Natural killer cell treated with Interleukin-12 subunit alpha and Interleukin-12 subunit beta and Interleukin-15 and Interleukin-18, amount 100 ng/mL, for 72 hours (primary cell): ENCODE data around the gene TIMM23B. TPM values are rescaled to one million over a fixed set of nuclear protein-coding genes. Genes with fewer than 3 reads are reported as not detected.
"Not testable (repeated sequence)": the region's sequence is repeated elsewhere in the genome, so short reads cannot be mapped to it uniquely, and the experiment has no call there.

ENCODE experiments used
- ATAC-seq, 2 donors: fragments of 150-1000 bp; cut with Tn5 transposase in 1 of 2; sonication (Bioruptor Pico), chemical (Tn5 transposase) in 1 of 2; 2 replicates each; pipeline ENCODE4 v1.10.0; 2021
- DNase-seq: peaks from one replicate; pipeline ENCODE4 v3.0.0; 2022; ENCODE audit warnings: low spot score
- H3K27ac Mint-ChIP-seq, 2 donors: 1 replicate in 1 of 2; 2 replicates in 1 of 2; pipeline ENCODE4 v1.8.0; 2022; ENCODE audit warnings: mixed read lengths in 2 of 2, mild to moderate bottlenecking in 1 of 2, moderate library complexity in 1 of 2
- H3K27me3 Mint-ChIP-seq, 2 donors: 1 replicate in 1 of 2; 2 replicates in 1 of 2; pipeline ENCODE4 v1.8.0; 2022; ENCODE audit warnings: mixed read lengths in 2 of 2
- H3K36me3 Mint-ChIP-seq: one replicate; pipeline ENCODE4 v1.8.0; 2022; ENCODE audit warnings: mixed read lengths
- H3K4me1 Mint-ChIP-seq, 2 donors: 1 replicate in 1 of 2; 2 replicates in 1 of 2; pipeline ENCODE4 v1.8.0; 2022; ENCODE audit warnings: low read depth in 2 of 2, mixed read lengths in 2 of 2, mild to moderate bottlenecking in 1 of 2
- H3K4me3 Mint-ChIP-seq: one replicate; pipeline ENCODE4 v1.8.0; 2022; ENCODE audit warnings: mixed read lengths
- H3K9me3 Mint-ChIP-seq: 2 replicates; pipeline ENCODE4 v1.8.0; 2022; ENCODE audit warnings: mixed read lengths
- total RNA-seq, 2 donors: library from RNA; stranded (reverse); gene quantifications; one replicate each; pipeline ENCODE4 v1.2.3, GENCODE V29; 2022

TIMM23B gene
- total RNA-seq, 2 donors from 2014 or later, result 24.1 to 51.8 TPM

GRCh38 chr10:49943607-49944006 lies 1.8 kb downstream of the TIMM23B start:
- not testable (repeated sequence) for ATAC-seq, H3K27me3 Mint-ChIP-seq, DNase-seq, H3K9me3 Mint-ChIP-seq
- H3K4me3 Mint-ChIP-seq, result peak overlapping the region; percentile 98
- peaks cover 11% of the 10 kb centered on the region for H3K36me3 Mint-ChIP-seq
- peaks cover 18 to 26% of the 10 kb centered on the region in 2 donors for H3K4me1 Mint-ChIP-seq
- peak overlapping the region; percentile 0 to 10 for H3K27ac Mint-ChIP-seq

DNA sequence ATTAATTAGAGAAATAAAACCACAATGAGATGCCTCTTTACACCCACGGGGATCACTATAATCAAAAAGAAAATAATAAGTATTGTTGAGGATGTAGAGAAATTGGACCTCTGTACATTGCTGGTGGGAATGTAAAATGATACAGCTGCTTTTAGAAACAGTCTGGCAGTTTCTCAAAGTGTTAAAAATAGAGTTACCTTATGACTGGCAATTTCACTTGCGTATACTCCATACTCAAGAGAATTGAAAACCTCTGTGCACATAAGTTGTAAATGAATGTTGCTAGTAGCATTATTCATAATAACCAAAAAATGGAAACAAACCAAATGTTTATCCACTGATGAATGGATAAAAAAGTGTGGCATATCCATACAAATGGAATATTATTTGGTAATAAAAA lies 6.3 kb downstream of the TIMM23B start:
- not testable (repeated sequence) for H3K36me3 Mint-ChIP-seq, H3K27ac Mint-ChIP-seq, H3K27me3 Mint-ChIP-seq, H3K9me3 Mint-ChIP-seq, H3K4me1 Mint-ChIP-seq, H3K4me3 Mint-ChIP-seq, DNase-seq
- peak in 1 of 2 donors; percentile 48 for ATAC-seq

DNA sequence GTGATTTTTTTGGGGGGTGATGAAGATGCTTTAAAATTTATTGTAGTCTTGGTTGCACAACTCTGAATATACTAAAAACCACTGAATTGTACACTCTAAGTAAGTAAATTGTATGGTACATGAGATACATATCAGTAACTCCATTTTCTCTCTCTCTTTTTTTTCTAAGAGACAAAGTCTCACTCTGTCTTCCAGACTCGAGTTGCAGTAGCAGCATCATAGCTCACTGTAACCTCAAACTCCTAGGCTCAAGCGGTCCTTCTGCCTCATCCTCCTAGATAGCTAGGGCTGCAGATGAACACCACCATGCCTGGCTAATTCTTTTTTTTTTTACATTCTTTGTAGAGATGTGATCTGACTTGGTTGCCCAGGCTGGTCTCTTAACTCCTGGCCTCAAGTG lies 6.9 kb downstream of the TIMM23B start:
- not testable (repeated sequence) for H3K4me1 Mint-ChIP-seq, ATAC-seq, DNase-seq, H3K4me3 Mint-ChIP-seq, H3K27ac Mint-ChIP-seq, H3K36me3 Mint-ChIP-seq, H3K27me3 Mint-ChIP-seq, H3K9me3 Mint-ChIP-seq

- not testable (repeated sequence) for ATAC-seq, H3K36me3 Mint-ChIP-seq, H3K27ac Mint-ChIP-seq, H3K4me1 Mint-ChIP-seq, H3K9me3 Mint-ChIP-seq, H3K27me3 Mint-ChIP-seq, H3K4me3 Mint-ChIP-seq, DNase-seq
These were observed 10.2 kb downstream of the TIMM23B start for GRCh38 chr10:49952006-49952405.

- not testable (repeated sequence) for H3K4me3 Mint-ChIP-seq, H3K9me3 Mint-ChIP-seq, H3K27ac Mint-ChIP-seq, H3K4me1 Mint-ChIP-seq, ATAC-seq, H3K36me3 Mint-ChIP-seq, DNase-seq, H3K27me3 Mint-ChIP-seq
These were observed 11.3 kb downstream of the TIMM23B start for GRCh38 chr10:49953122-49953521.

DNA sequence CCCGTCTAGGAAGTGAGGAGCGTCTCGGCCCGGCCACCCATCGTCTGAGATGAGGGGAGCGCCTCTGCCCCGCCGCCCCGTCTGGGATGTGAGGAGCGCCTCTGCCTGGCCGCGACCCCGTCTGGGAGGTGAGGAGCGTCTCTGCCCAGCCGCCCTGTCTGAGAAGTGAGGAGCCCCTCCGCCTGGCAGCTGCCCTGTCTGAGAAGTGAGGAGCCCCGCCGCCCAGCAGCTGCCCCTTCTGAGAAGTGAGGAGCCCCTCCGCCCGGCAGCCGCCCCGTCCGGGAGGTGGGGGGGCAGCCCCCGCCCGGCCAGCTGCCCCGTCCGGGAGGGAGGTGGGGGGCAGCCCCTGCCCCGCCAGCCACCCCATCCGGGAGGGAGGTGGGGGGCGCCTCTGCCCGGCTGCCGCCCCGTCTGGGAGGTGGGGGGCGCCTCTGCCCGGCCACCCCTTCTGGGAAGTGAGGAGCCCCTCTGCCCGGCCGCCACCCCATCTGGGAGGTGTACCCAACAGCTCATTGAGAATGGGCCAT lies 28.5 kb downstream of the TIMM23B start:
- not testable (repeated sequence) for H3K27me3 Mint-ChIP-seq, H3K4me1 Mint-ChIP-seq, H3K36me3 Mint-ChIP-seq, H3K4me3 Mint-ChIP-seq, H3K9me3 Mint-ChIP-seq, ATAC-seq, DNase-seq, H3K27ac Mint-ChIP-seq

- ATAC-seq, DNase-seq, H3K4me3 Mint-ChIP-seq, H3K36me3 Mint-ChIP-seq, H3K4me1 Mint-ChIP-seq, H3K27ac Mint-ChIP-seq, H3K27me3 Mint-ChIP-seq, H3K9me3 Mint-ChIP-seq: not testable (repeated sequence)
These were observed 29.6 kb downstream of the TIMM23B start for GRCh38 chr10:49971466-49971865.

DNA sequence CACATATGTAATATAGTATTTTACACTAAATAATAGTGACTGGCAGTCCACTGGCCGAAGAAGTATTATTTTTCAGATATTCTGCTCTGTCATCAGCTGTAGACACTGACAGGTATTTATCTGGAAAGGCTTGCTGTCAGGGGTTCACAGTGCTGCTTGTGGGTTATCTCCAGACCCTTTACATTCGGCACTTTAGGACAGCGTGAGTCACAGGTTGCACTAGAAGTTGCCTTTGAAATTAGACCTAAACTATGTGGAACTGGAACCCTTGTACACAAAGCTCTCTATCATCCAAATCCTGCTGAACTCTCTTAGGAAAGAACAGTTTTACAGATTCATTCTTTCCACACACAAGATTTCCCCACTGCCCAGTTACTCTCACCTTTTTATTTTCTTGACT lies 30.2 kb downstream of the TIMM23B start:
- not testable (repeated sequence) for H3K27ac Mint-ChIP-seq, H3K27me3 Mint-ChIP-seq, DNase-seq, H3K4me1 Mint-ChIP-seq, ATAC-seq, H3K9me3 Mint-ChIP-seq, H3K36me3 Mint-ChIP-seq, H3K4me3 Mint-ChIP-seq

DNA sequence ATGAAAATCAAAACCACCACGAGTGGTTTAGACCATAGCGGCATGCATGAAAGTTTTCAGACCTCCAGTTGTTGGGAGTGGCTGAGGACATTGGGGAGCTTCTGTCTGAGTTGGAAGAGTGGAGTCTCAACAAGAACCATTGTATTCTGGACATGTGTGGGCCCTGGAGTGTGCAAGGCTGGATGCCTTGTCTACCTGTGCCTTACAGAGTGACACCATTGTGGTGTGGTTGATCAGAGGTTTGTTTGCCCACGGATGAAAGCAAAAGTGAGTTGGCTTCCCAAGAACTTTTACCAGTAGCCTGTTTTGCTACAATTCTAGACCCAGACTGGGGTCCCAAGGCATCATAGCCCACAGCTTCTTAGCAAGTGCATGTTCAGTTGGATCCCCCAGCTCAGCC lies 35.9 kb downstream of the TIMM23B start:
- not testable (repeated sequence) for ATAC-seq, DNase-seq, H3K27ac Mint-ChIP-seq, H3K27me3 Mint-ChIP-seq, H3K4me3 Mint-ChIP-seq, H3K36me3 Mint-ChIP-seq, H3K4me1 Mint-ChIP-seq, H3K9me3 Mint-ChIP-seq

GRCh38 chr10:49987207-49987606 lies 45.4 kb downstream of the TIMM23B start:
- not testable (repeated sequence) for H3K4me1 Mint-ChIP-seq, ATAC-seq, H3K27me3 Mint-ChIP-seq, H3K4me3 Mint-ChIP-seq, H3K27ac Mint-ChIP-seq, H3K36me3 Mint-ChIP-seq, H3K9me3 Mint-ChIP-seq, DNase-seq

- not testable (repeated sequence) for H3K4me3 Mint-ChIP-seq, DNase-seq, H3K27ac Mint-ChIP-seq, H3K9me3 Mint-ChIP-seq, H3K4me1 Mint-ChIP-seq, H3K27me3 Mint-ChIP-seq, H3K36me3 Mint-ChIP-seq, ATAC-seq
These were observed 46.5 kb downstream of the TIMM23B start, which contains the start of gene AGAP6 for GRCh38 chr10:49988376-49988775. Gene AGAP6, plus strand, starts transcription at chr10:49988406. Its CDS starts 310 bp downstream, at chr10:49988716.

DNA sequence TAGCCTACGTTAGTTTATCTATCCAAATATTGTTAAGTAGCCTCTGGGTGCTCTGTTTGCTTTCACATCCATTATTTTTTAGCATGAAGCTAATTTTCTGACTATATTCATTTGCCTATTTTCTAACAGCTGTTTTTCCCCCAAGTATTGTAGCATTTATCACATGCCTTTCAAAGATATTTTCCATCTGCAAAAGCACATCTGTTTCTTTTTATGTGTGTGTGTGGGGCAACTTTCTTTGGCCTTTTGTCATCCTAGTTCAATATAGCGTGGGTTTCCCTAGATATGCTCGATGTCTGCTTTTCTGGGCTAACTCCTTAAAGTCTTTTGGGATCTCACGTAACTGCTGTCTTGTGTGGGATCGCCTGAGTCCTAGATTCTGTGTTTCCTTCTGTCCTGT lies 53.5 kb downstream of the TIMM23B start:
- H3K36me3 Mint-ChIP-seq, H3K4me3 Mint-ChIP-seq, H3K9me3 Mint-ChIP-seq, H3K4me1 Mint-ChIP-seq, DNase-seq, H3K27me3 Mint-ChIP-seq, H3K27ac Mint-ChIP-seq, ATAC-seq: not testable (repeated sequence)

DNA sequence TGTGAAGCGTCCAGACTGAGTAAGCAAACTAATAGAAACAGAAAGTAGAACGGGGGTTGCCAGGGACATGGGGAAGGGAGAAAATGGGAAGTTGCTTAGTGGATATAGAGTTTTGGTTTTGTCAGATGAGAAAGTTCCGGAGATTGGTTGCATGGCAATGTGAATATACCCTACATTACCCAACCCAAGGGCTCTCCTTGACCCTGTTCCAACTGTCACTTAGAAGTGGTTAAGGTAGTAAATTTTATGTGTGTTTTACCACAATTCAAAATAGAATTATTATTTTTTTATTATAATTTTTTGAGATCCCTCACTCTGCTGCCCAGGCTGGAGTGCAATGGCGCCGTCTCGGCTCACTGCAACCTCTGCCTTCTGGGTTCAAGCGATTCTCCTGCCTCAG lies 72.2 kb downstream of the TIMM23B start:
- not testable (repeated sequence) for ATAC-seq, H3K4me1 Mint-ChIP-seq, DNase-seq, H3K4me3 Mint-ChIP-seq, H3K27ac Mint-ChIP-seq, H3K36me3 Mint-ChIP-seq, H3K9me3 Mint-ChIP-seq, H3K27me3 Mint-ChIP-seq

- H3K27me3 Mint-ChIP-seq, DNase-seq, H3K4me1 Mint-ChIP-seq, H3K9me3 Mint-ChIP-seq, ATAC-seq, H3K27ac Mint-ChIP-seq, H3K36me3 Mint-ChIP-seq, H3K4me3 Mint-ChIP-seq: not testable (repeated sequence)
These were observed 73.9 kb downstream of the TIMM23B start for GRCh38 chr10:50015596-50016220.

DNA sequence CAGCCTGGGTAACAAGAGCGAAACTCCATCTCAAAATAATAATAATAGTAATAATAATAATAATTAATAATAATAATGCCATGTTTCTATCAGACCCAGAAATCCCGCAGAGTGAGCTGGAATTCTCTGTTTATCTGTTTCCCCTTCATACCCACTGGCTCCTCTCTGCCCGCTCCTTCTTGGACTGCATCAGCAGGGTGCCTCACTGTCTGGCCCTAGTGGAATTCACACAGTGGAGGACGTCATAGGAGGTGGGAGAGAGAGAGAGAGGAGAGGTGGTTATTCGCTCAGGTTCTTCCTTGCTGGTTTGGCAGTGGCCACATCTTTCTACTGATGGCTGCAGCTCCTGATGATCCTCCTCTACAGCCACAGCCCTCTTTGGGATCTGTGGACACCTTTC lies 75.1 kb downstream of the TIMM23B start:
- H3K4me3 Mint-ChIP-seq, H3K9me3 Mint-ChIP-seq, H3K27ac Mint-ChIP-seq, ATAC-seq, DNase-seq, H3K27me3 Mint-ChIP-seq, H3K36me3 Mint-ChIP-seq, H3K4me1 Mint-ChIP-seq: not testable (repeated sequence)
